ENCODE results near the gene RGL1. TPM values are rescaled to one million over a fixed set of nuclear protein-coding genes. Genes with fewer than 3 reads are reported as not detected.

The RGL1 gene
- total and polyA plus RNA-seq, 9 of the 15 experiments (the other 6 are each of a cell fraction or from before 2014, with no cell fraction given) = under 0.01 to 0.07 (median 0.04) TPM

- BruUV-seq (replicated peaks) = no TSS peak
- DNase-seq (ENCODE audit: extremely low read depth in 1 of 4, low spot score in 3 of 4) (no peak), ATAC-seq (no peak), FAIRE-seq (no peak)
- H2AFZ ChIP-seq (ENCODE audit: low read depth, low read length) = no peak overlapping the region
- H3K4me1 ChIP-seq (replicated peaks in 1 of 2; ENCODE audit: control insufficient read depth in 2 of 2, insufficient read depth in 2 of 2, low read length in 2 of 2) = no peaks in the 10 kb centered on the region; a peak in 1 of 5 replicates
- H3K9ac ChIP-seq (ENCODE audit: insufficient read depth in 1 of 2, low read depth in 2 of 2, low read length in 2 of 2) = no peak overlapping the region
- H3K79me2 ChIP-seq (ENCODE audit: control insufficient read depth, insufficient read depth, low read length) = no peaks in the 10 kb centered on the region
- in situ Hi-C loops (cut with MboI) = no loop called here
- H3K4me2 ChIP-seq (ENCODE audit: insufficient read depth, low read length) = no peak overlapping the region
- no peaks in the 10 kb centered on the region for H4K20me1 ChIP-seq (replicated peaks; ENCODE audit: control insufficient read depth, insufficient read depth, low read length)
- intact Hi-C loops (cut with micrococcal nuclease) = no loop called here
- WGBS (ENCODE audit: insufficient coverage, low coverage, missing lambda C conversion rate) = 79% methylated on average over 2 of the region's 2 CpGs
- no peak for TF ChIP-seq CC2D1A (IDR thresholded peaks at IDR 0.05)
- TF ChIP-seq HCFC1 (IDR thresholded peaks at IDR 0.05; ENCODE audit: low read depth, low read length) = no peak
- no peak for TF ChIP-seq IRF1 (CRISPR knock-in tag; IDR thresholded peaks at IDR 0.05; ENCODE audit: borderline replicate concordance)
- TF ChIP-seq ZNF347 (CRISPR knock-in tag; IDR thresholded peaks at IDR 0.05; ENCODE audit: low read depth) = no peak
- no peak for TF ChIP-seq POU5F1 (IDR thresholded peaks at IDR 0.05; ENCODE audit: borderline replicate concordance, low read depth, low read length, partially characterized antibody)
- no peak for TF ChIP-seq MAFG (tag; conservative IDR thresholded peaks at IDR 0.05)
- H3K36me3 ChIP-seq (ENCODE audit: control insufficient read depth, insufficient read depth, low read length) = peaks cover 77% of the 10 kb centered on the region
- CTCF ChIA-PET (ENCODE audit: low intra/inter-chr PET ratio) = no interaction called here
- no peaks in the 10 kb centered on the region for H3K9me3 ChIP-seq (replicated peaks; ENCODE audit: control insufficient read depth, insufficient read depth, low read depth, low read length)
- H3K9me1 ChIP-seq (ENCODE audit: control insufficient read depth, insufficient read depth, low read length) = no peaks in the 10 kb centered on the region
- no peak overlapping the region for H3K27ac ChIP-seq (ENCODE audit: extremely low read depth, low read depth, low read length)
- POLR2A ChIA-PET = no interaction called here
- no peaks in the 10 kb centered on the region for H3K27me3 ChIP-seq (ENCODE audit: control insufficient read depth in 2 of 2, insufficient read depth in 2 of 2, low read length in 2 of 2)
- H3K4me3 ChIP-seq = no peak overlapping the region
Observed at GRCh38 chr1:183967914-183968313, 163.0 kb downstream of the RGL1 start.

- BruUV-seq (replicated peaks) = no TSS peak
- intact Hi-C loops (cut with micrococcal nuclease) = no loop called here
- DNase-seq (ENCODE audit: extremely low read depth in 1 of 4, low spot score in 3 of 4) (no peak), FAIRE-seq (no peak), ATAC-seq (no peak; the same call in 2 of the 3 replicates)
- Histone ChIP-seq H3K4me2 (ENCODE audit: insufficient read depth, low read length) (no peak overlapping the region), H4K20me1 (replicated peaks; ENCODE audit: control insufficient read depth, insufficient read depth, low read length) (no peaks in the 10 kb centered on the region), H3K9ac (ENCODE audit: insufficient read depth in 1 of 2, low read depth in 2 of 2, low read length in 2 of 2) (no peak overlapping the region), H3K4me3 (no peak overlapping the region), H3K27me3 (ENCODE audit: control insufficient read depth in 2 of 2, insufficient read depth in 2 of 2, low read length in 2 of 2) (no peaks in the 10 kb centered on the region), H3K9me3 (replicated peaks; ENCODE audit: control insufficient read depth, insufficient read depth, low read depth, low read length) (no peaks in the 10 kb centered on the region), H3K9me1 (ENCODE audit: control insufficient read depth, insufficient read depth, low read length) (no peaks in the 10 kb centered on the region), H3K4me1 (replicated peaks in 1 of 2; ENCODE audit: control insufficient read depth in 2 of 2, insufficient read depth in 2 of 2, low read length in 2 of 2) (no peaks in the 10 kb centered on the region; a peak in 1 of 5 replicates), H3K27ac (ENCODE audit: extremely low read depth, low read depth, low read length) (no peak overlapping the region), H3K79me2 (ENCODE audit: control insufficient read depth, insufficient read depth, low read length) (no peaks in the 10 kb centered on the region), H2AFZ (ENCODE audit: low read depth, low read length) (no peak overlapping the region), H3K36me3 (ENCODE audit: control insufficient read depth, insufficient read depth, low read length) (peaks cover 75% of the 10 kb centered on the region)
- WGBS (ENCODE audit: insufficient coverage, low coverage, missing lambda C conversion rate) = 53% methylated on average over 5 of the region's 5 CpGs
- ChIA-PET POLR2A (no interaction called here), CTCF (ENCODE audit: low intra/inter-chr PET ratio) (no interaction called here)
- in situ Hi-C loops (cut with MboI) = no loop called here
- no peak for TF ChIP-seq LCOR (CRISPR knock-in tag; IDR thresholded peaks at IDR 0.05)
- no peak for TF ChIP-seq ZNF668 (CRISPR knock-in tag; IDR thresholded peaks at IDR 0.05)
- no peak for TF ChIP-seq STAT5A (IDR thresholded peaks at IDR 0.05; ENCODE audit: borderline replicate concordance, low read length)
- TF ChIP-seq HDAC2 (IDR thresholded peaks at IDR 0.05) = no peak
- TF ChIP-seq ATF3 (IDR thresholded peaks at IDR 0.05) = no peak
- TF ChIP-seq ATF3 (CRISPR knock-in tag; conservative IDR thresholded peaks at IDR 0.05) = no peak
- TF ChIP-seq IRF1 (CRISPR knock-in tag; IDR thresholded peaks at IDR 0.05; ENCODE audit: borderline replicate concordance) = no peak
- no peak for TF ChIP-seq NFYB (IDR thresholded peaks at IDR 0.05; ENCODE audit: extremely low read depth, insufficient read length)
- TF ChIP-seq MEF2D (tag; conservative IDR thresholded peaks at IDR 0.05; ENCODE audit: low read depth) = no peak
Observed at GRCh38 chr1:183968386-183968785, 163.5 kb downstream of the RGL1 start.

Data from K562 (cell line).